A549 (cell line): Measurements from ENCODE around the gene SOX6. TPM values are rescaled to one million over a fixed set of nuclear protein-coding genes. Genes with fewer than 3 reads are reported as not detected.

Experiments
- ATAC-seq, 2 experiments: fragments of 200-7000 bp in 1 of 2; fragments of >200 bp in 1 of 2; cut with Nextera tagmentation in 1 of 2; cut with Tn5 transposase in 1 of 2; 3 replicates each; pipeline versions ENCODE4 v1.8.0 to v1.9.1; 2018 to 2020; ENCODE audit warnings: mild to moderate bottlenecking in 1 of 2, moderate library complexity in 1 of 2
- CTCF ChIA-PET: fragments of 300-600 bp; sonication (Branson Sonifier 250); formaldehyde crosslinking; extraction: SDS; loops from one replicate; lab custom pipeline; 2021; ENCODE audit warnings: antibody characterized with exemption, inconsistent platforms; lab: Yijun Ruan, JAX
- POLR2A ChIA-PET: fragments of 350-600 bp; formaldehyde crosslinking; extraction: SDS; loops from one replicate; lab custom pipeline; 2021; ENCODE audit warnings: antibody characterized with exemption, inconsistent platforms; lab: Yijun Ruan, JAX
- DNase-seq, 2 experiments: peaks; one replicate each; pipeline versions ENCODE4 v3.0.0 to v3.0.0-alpha.2; 2011 to 2016; ENCODE audit warnings: low read depth in 1 of 2, low spot score in 1 of 2
- FAIRE-seq: peaks from 2 replicates; lab custom pipeline; 2011; peaks lifted over from hg19 to GRCh38; lab: Jason Lieb, UNC
- H3K27ac ChIP-seq, 2 experiments: fragments of >200 bp; sonication (Bioruptor Twin); formaldehyde crosslinking; 3 replicates each; pipeline ENCODE4 v1.5.1; 2016 to 2017
- H3K4me1 ChIP-seq: fragments of >200 bp; sonication (Bioruptor Twin); formaldehyde crosslinking; 3 replicates; pipeline ENCODE4 v1.6.1; 2016
- H3K4me2 ChIP-seq: fragments of >200 bp; sonication (Bioruptor Twin); formaldehyde crosslinking; 3 replicates; pipeline ENCODE4 v1.6.1; 2016
- H3K4me3 ChIP-seq: fragments of >200 bp; sonication (Bioruptor Twin); formaldehyde crosslinking; 3 replicates; pipeline ENCODE4 v1.5.1; 2016
- H3K9me3 ChIP-seq: fragments of >200 bp; sonication (Bioruptor Twin); formaldehyde crosslinking; 3 replicates; pipeline ENCODE4 v1.6.1; 2016
- ATOH8 ChIP-seq: fragments of 250-450 bp; sonication (Bioruptor Pico); IDR thresholded peaks from 2 replicates; pipeline ENCODE4 v1.5.0; 2020; ENCODE audit warnings: low read depth, mild to moderate bottlenecking, moderate library complexity
- BCL3 ChIP-seq: fragments of >200 bp; sonication (Bioruptor Twin); formaldehyde crosslinking; IDR thresholded peaks from 3 replicates; pipeline ENCODE4 v1.6.1; 2016
- CBX2 ChIP-seq: fragments of 200-600 bp; sonication (generic); IDR thresholded peaks from 2 replicates; pipeline ENCODE4 v1.6.1; 2016; ENCODE audit warnings: low read depth, mild to moderate bottlenecking, borderline replicate concordance
- CBX8 ChIP-seq: fragments of 200-600 bp; sonication (generic); IDR thresholded peaks from 2 replicates; pipeline ENCODE4 v1.6.1; 2016
- CHD2 ChIP-seq: fragments of 150-350 bp; IDR thresholded peaks from 2 replicates; pipeline ENCODE4 v1.6.1; 2014; ENCODE audit warnings: low read length; ENCODE audit not compliant: partially characterized antibody
- EHF ChIP-seq: fragments of 250-450 bp; sonication (Bioruptor Pico); IDR thresholded peaks from 2 replicates; pipeline ENCODE4 v1.5.0; 2020; ENCODE audit warnings: mild to moderate bottlenecking
- GATA3 ChIP-seq: IDR thresholded peaks from 2 replicates; pipeline ENCODE4 v1.6.1; 2012; ENCODE audit warnings: borderline replicate concordance
- HDAC2 ChIP-seq: fragments of 200-600 bp; sonication (generic); IDR thresholded peaks from 2 replicates; pipeline ENCODE4 v1.6.1; 2016
- HES2 ChIP-seq: fragments of >200 bp; sonication (Bioruptor Twin); formaldehyde crosslinking; IDR thresholded peaks from 2 replicates; pipeline ENCODE4 v1.6.1; 2016
- HMGXB4 ChIP-seq: fragments of 250-450 bp; sonication (Bioruptor Pico); IDR thresholded peaks from 2 replicates; pipeline ENCODE4 v1.5.0; 2021; ENCODE audit warnings: mild to moderate bottlenecking, moderate library complexity, borderline replicate concordance
- HOXA7 ChIP-seq: fragments of 250-450 bp; sonication (Bioruptor Pico); IDR thresholded peaks from 2 replicates; pipeline ENCODE4 v1.5.0; 2020; ENCODE audit warnings: mild to moderate bottlenecking, moderate library complexity
- HOXB13 ChIP-seq: fragments of 250-450 bp; sonication (Bioruptor Pico); IDR thresholded peaks from 2 replicates; pipeline ENCODE4 v1.5.0; 2020; ENCODE audit warnings: low read depth, mild to moderate bottlenecking, moderate library complexity
- JUN ChIP-seq, 2 experiments: fragments of >200 bp; sonication (Bioruptor Twin); formaldehyde crosslinking; IDR thresholded peaks; 2 replicates in 1 of 2; 3 replicates in 1 of 2; pipeline ENCODE4 v1.6.1; 2016 to 2017
- JUNB ChIP-seq: fragments of >200 bp; sonication (Bioruptor Twin); formaldehyde crosslinking; IDR thresholded peaks from 2 replicates; pipeline ENCODE4 v1.6.1; 2016
- MAZ ChIP-seq: fragments of 150-350 bp; IDR thresholded peaks from 2 replicates; pipeline ENCODE4 v1.6.1; 2014; ENCODE audit warnings: antibody characterized with exemption, low read depth, low read length, borderline replicate concordance
- MYC ChIP-seq: IDR thresholded peaks from 2 replicates; pipeline ENCODE4 v1.6.1; 2012; ENCODE audit warnings: mild to moderate bottlenecking, inconsistent platforms, low read length, improper control_type of control experiment, borderline replicate concordance
- PHF8 ChIP-seq: fragments of 200-600 bp; sonication (generic); IDR thresholded peaks from 2 replicates; pipeline ENCODE4 v1.6.1; 2016; ENCODE audit warnings: low read depth, mild to moderate bottlenecking, antibody characterized with exemption, moderate library complexity, borderline replicate concordance
- POLR2AphosphoS2 ChIP-seq: conservative IDR thresholded peaks from 2 replicates; pipeline ENCODE4 v1.6.1; 2012; ENCODE audit warnings: low read length, improper control_type of control experiment, inconsistent platforms
- REST ChIP-seq: fragments of 200-600 bp; sonication (generic); IDR thresholded peaks from 2 replicates; pipeline ENCODE4 v1.6.1; 2016; ENCODE audit warnings: antibody characterized with exemption, mild to moderate bottlenecking, moderate library complexity
- SMC3 ChIP-seq: fragments of >200 bp; sonication (Bioruptor Twin); formaldehyde crosslinking; IDR thresholded peaks from 3 replicates; pipeline ENCODE4 v1.6.1; 2018; ENCODE audit warnings: inconsistent platforms
- ZFP36 ChIP-seq: fragments of 450-650 bp; IDR thresholded peaks from 2 replicates; pipeline ENCODE4 v1.6.1; 2014; ENCODE audit warnings: borderline replicate concordance; ENCODE audit not compliant: partially characterized antibody
- ZNF302 ChIP-seq: fragments of 250-450 bp; sonication (Bioruptor Pico); IDR thresholded peaks from 2 replicates; pipeline ENCODE4 v1.9.0; 2021; ENCODE audit warnings: inconsistent platforms, mild to moderate bottlenecking, moderate library complexity
- ZSCAN20 ChIP-seq: fragments of 250-450 bp; sonication (Bioruptor Pico); IDR thresholded peaks from 2 replicates; pipeline ENCODE4 v1.8.0; 2022; ENCODE audit warnings: mild to moderate bottlenecking, moderate library complexity
- WGBS: methylation state at CpG from one replicate; pipeline ENCODE4 v1.1.6; 2017; ENCODE audit errors: missing lambda C conversion rate; 5-methylcytosine and 5-hydroxymethylcytosine counted together
- polyA plus RNA-seq, 4 experiments: library from polyadenylated mRNA; depleted of rRNA in 3 of 4; stranded (reverse); fragments of >200 nt; fragmentation: RNase III in 1 of 4; extraction: RNeasy Plus Mini Kit Qiagen cat#74134 plus additional on column Dnase treatment in 1 of 4; gene quantifications; 2 replicates in 3 of 4; 3 replicates in 1 of 4; pipeline ENCODE4 v1.2.3, GENCODE V29; 2011 to 2017

Gene SOX6
- polyA plus RNA-seq, 2 of the 4 experiments (the other 2 are of a cell fraction) = 0.18 TPM; not detected in 1

GRCh38 chr11:15985127-15985859, 371.1 kb downstream of the SOX6 start:
- no peak for FAIRE-seq
- POLR2A ChIA-PET = no interaction called here

GRCh38 chr11:15981292-15981691, 375.1 kb downstream of the SOX6 start:
- ChIA-PET POLR2A (no interaction called here), CTCF (no interaction called here)
- Histone ChIP-seq H3K4me2 (no peak overlapping the region), H3K4me3 (no peak overlapping the region), H3K9me3 (no peaks in the 10 kb centered on the region), H3K27ac (no peak overlapping the region), H3K4me1 (no peaks in the 10 kb centered on the region)
- FAIRE-seq = no peak
- DNase-seq = no peak
- ATAC-seq = no peak
- 67% methylated on average over 1 of the region's 1 CpG for WGBS
- TF ChIP-seq PHF8 (no peak), ZNF302 (CRISPR knock-in tag) (no peak), HMGXB4 (CRISPR knock-in tag) (no peak), EHF (CRISPR knock-in tag) (no peak), SMC3 (no peak), REST (no peak), MAZ (no peak)

More at GRCh38 chr11:15985127-15985859, 371.1 kb downstream of the SOX6 start:
- WGBS = 36% methylated on average over 1 of the region's 1 CpG
- Histone ChIP-seq H3K9me3 (no peaks in the 10 kb centered on the region), H3K27ac (no peak overlapping the region), H3K4me3 (no peak overlapping the region), H3K4me1 (no peaks in the 10 kb centered on the region), H3K4me2 (no peak overlapping the region)
- CTCF ChIA-PET = no interaction called here
- ATAC-seq (no peak), DNase-seq (no peak)
- TF ChIP-seq CBX2 (no peak), CBX8 (no peak), JUN (IDR thresholded peaks at IDR 0.05) (no peak), CHD2 (no peak), HES2 (no peak), POLR2AphosphoS2 (no peak), ATOH8 (no peak), HOXB13 (CRISPR knock-in tag) (no peak), HDAC2 (no peak), BCL3 (no peak), ZSCAN20 (CRISPR knock-in tag) (no peak), ZFP36 (no peak), JUNB (no peak), GATA3 (no peak), HOXA7 (CRISPR knock-in tag) (no peak), MYC (no peak)
- TF ChIP-seq, all 56 proteins: peak for 0
